GM23248 (cell line): ENCODE measurements around the gene SEC22A. TPM values are rescaled to one million over a fixed set of nuclear protein-coding genes. Genes with fewer than 3 reads are reported as not detected.
"Not testable (repeated sequence)": the region's sequence is repeated elsewhere in the genome, so short reads cannot be mapped to it uniquely, and the experiment has no call there.

Source experiments
- DNase-seq: peaks from one replicate; pipeline ENCODE4 v3.0.0-alpha.2; 2015
- H2AFZ ChIP-seq: fragments of 200-600 bp; sonication (generic); 2 replicates; pipeline ENCODE4 v1.6.1; 2016; ENCODE audit warnings: antibody characterized with exemption
- H3F3A ChIP-seq: fragments of 200-600 bp; sonication (generic); 2 replicates; pipeline ENCODE4 v1.6.1; 2016; ENCODE audit warnings: mild to moderate bottlenecking, antibody characterized with exemption, mixed run types; ENCODE audit not compliant: insufficient read depth
- H3K27ac ChIP-seq: fragments of 200-600 bp; sonication (generic); 2 replicates; pipeline ENCODE4 v1.5.1; 2016; ENCODE audit warnings: mild to moderate bottlenecking
- H3K27me3 ChIP-seq: fragments of 200-600 bp; sonication (generic); replicated peaks from 2 replicates; pipeline ENCODE4 v1.6.1; 2016; ENCODE audit warnings: mild to moderate bottlenecking; ENCODE audit not compliant: insufficient read depth
- H3K36me3 ChIP-seq: fragments of 200-600 bp; sonication (generic); 2 replicates; pipeline ENCODE4 v1.6.1; 2016; ENCODE audit warnings: low read depth, mild to moderate bottlenecking
- H3K4me1 ChIP-seq: fragments of 200-600 bp; sonication (generic); 2 replicates; pipeline ENCODE4 v1.6.1; 2016; ENCODE audit warnings: mild to moderate bottlenecking; ENCODE audit not compliant: insufficient read depth
- H3K4me2 ChIP-seq: fragments of 200-600 bp; sonication (generic); one replicate; pipeline ENCODE4 v1.6.1; 2016; ENCODE audit warnings: mild to moderate bottlenecking; ENCODE audit not compliant: unreplicated experiment
- H3K4me3 ChIP-seq: fragments of 200-600 bp; sonication (generic); 2 replicates; pipeline ENCODE4 v1.5.1; 2016; ENCODE audit warnings: mild to moderate bottlenecking
- H3K79me2 ChIP-seq: fragments of 200-600 bp; sonication (generic); 2 replicates; pipeline ENCODE4 v1.6.1; 2016; ENCODE audit warnings: mild to moderate bottlenecking; ENCODE audit not compliant: insufficient read depth
- H3K9ac ChIP-seq: fragments of 200-600 bp; sonication (generic); 2 replicates; pipeline ENCODE4 v1.6.1; 2016; ENCODE audit warnings: mild to moderate bottlenecking
- H3K9me2 ChIP-seq: fragments of 200-600 bp; sonication (generic); 2 replicates; pipeline ENCODE4 v1.6.1; 2016; ENCODE audit warnings: mixed run types, mild to moderate bottlenecking, moderate library complexity; ENCODE audit not compliant: insufficient read depth
- H3K9me3 ChIP-seq: fragments of 200-600 bp; sonication (generic); one replicate; pipeline ENCODE4 v1.6.1; 2017; ENCODE audit warnings: low read depth
- H4K20me1 ChIP-seq: fragments of 200-600 bp; sonication (generic); 2 replicates; pipeline ENCODE4 v1.6.0; 2016; ENCODE audit not compliant: insufficient read depth
- EZH2 ChIP-seq: fragments of 200-600 bp; sonication (generic); IDR thresholded peaks from 2 replicates; pipeline ENCODE4 v1.6.1; 2018; ENCODE audit warnings: antibody characterized with exemption, mild to moderate bottlenecking; ENCODE audit not compliant: insufficient read depth, poor library complexity, severe bottlenecking
- EZH2phosphoT487 ChIP-seq: fragments of 200-600 bp; sonication (generic); IDR thresholded peaks from 2 replicates; pipeline ENCODE4 v1.6.1; 2018; ENCODE audit warnings: antibody characterized with exemption, moderate library complexity, mild to moderate bottlenecking, low read depth; ENCODE audit not compliant: insufficient read depth
- whole genome bisulfite sequencing, 2 experiments: methylation state at CpG; one replicate each; pipeline ENCODE4 v1.1.6; 2015 to 2017; ENCODE audit warnings: low lambda C conversion rate in 2 of 2, low coverage in 1 of 2; ENCODE audit errors: missing lambda C conversion rate in 2 of 2; 5-methylcytosine and 5-hydroxymethylcytosine counted together
- in situ Hi-C: fragments of 300-500 bp; cut with MboI; formaldehyde crosslinking; loops from 2 replicates; pipeline ENCODE4 v1.15.0; 2020
- polyA plus RNA-seq: library from polyadenylated mRNA; unstranded; fragments of >200 nt; fragmentation: Nextera tagmentation; extraction: Ambion mirVana; gene quantifications from 2 replicates; pipeline ENCODE4 v1.2.1, GENCODE V29; 2016
- total RNA-seq: library from RNA; depleted of rRNA; stranded (reverse); fragments of >200 nt; shearing (Covaris generic); gene quantifications from 2 replicates; pipeline ENCODE4 v1.2.3, GENCODE V29; 2014

Gene SEC22A
- total and polyA plus RNA-seq, 2 experiments from 2014 or later: 35.1 to 44.5 TPM

DNA sequence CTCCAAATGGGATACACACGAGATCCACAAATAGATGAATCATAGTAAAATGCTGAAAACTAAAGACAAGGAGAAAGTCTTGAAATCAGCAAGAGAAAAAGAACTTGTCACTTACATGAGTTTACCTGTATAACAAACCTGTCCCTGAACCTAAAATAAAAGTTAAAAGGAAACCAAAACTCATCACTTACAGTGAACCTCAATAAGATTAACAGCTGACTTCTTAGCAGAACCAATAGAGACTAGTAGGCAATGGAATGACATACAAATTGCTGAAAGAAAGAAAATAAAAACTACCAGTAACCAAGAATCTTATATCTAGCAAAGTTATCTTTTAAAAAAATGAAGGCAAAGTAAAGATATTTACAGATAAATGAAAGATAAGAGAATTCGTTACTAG lies 27.4 kb downstream of the SEC22A start:
- DNase-seq: peak; percentile 7
- WGBS, 2 experiments: 100% methylated on average over 2 of the region's 2 CpGs

DNA sequence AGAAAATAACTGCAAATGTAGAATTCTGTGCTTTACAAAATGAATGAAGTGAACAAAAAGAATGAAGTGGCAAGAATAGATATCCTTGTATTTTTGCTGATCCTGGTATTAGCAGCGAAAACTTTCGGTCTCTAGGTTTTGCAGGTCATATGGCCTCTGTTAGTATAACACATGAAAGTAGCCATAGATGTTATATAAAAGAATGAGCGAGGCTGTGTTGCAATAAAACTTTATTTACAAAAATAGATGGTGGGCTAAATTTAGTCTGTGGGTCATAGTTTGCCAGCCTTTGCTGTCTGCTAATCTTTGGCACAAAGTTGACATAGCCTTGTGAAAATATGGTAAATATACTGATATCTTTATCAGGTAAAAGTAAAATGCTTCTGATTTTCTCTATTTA lies 35.2 kb downstream of the SEC22A start:
- in situ Hi-C loops: no loop called here
- H3K27me3 ChIP-seq: no peaks in the 10 kb centered on the region
- WGBS, 2 experiments: 96 to 98% methylated on average over 3 of the region's 3 CpGs

More for the DNA sequence above, 27.4 kb downstream of the SEC22A start:
- H3K9me2 ChIP-seq: no peaks in the 10 kb centered on the region
- no peaks in the 10 kb centered on the region for H3K27me3 ChIP-seq
- H3K9ac ChIP-seq: no peak overlapping the region
- in situ Hi-C loops: no loop called here
- H3K4me1 ChIP-seq: peaks cover 10% of the 10 kb centered on the region; the same call in 1 of the 2 replicates
- no peak overlapping the region for H3K4me3 ChIP-seq
- H3K79me2 ChIP-seq: peaks cover 5% of the 10 kb centered on the region; the same call in 1 of the 2 replicates
- no peaks in the 10 kb centered on the region for H3K9me3 ChIP-seq
- H3K4me2 ChIP-seq: no peak overlapping the region
- H2AFZ ChIP-seq: no peak overlapping the region
- TF ChIP-seq EZH2: no peak
- no peak for TF ChIP-seq EZH2phosphoT487
- H3K36me3 ChIP-seq: peaks cover 13% of the 10 kb centered on the region
- no peak overlapping the region for H3K27ac ChIP-seq
- 0 out of 2 replicates have a peak, but pooled peaks cover 11% of the 10 kb centered on the region for H3F3A ChIP-seq
- no peaks in the 10 kb centered on the region for H4K20me1 ChIP-seq

DNA sequence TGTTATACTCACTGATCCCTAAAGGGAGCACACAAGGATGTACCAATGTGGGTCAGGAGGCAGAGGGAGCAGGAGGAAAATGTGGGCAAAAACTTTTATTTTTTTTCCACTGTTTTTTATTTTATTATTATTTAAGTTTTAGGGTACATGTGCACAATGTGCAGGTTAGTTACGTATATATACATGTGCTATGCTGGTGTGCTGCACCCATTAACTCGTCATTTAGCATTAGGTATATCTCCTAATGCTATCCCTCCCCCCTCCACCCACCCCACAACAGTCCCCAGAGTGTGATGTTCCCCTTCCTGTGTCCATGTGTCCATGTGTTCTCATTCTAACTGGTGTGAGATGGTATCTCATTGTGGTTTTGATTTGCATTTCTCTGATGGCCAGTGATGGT lies 37.4 kb downstream of the SEC22A start:
- DNase-seq, in situ Hi-C loops, H3K4me1 ChIP-seq, H2AFZ ChIP-seq, H3K27me3 ChIP-seq, H3K36me3 ChIP-seq, H3K27ac ChIP-seq, H3K9ac ChIP-seq, H3K9me3 ChIP-seq, H3K9me2 ChIP-seq, H3K4me3 ChIP-seq, H3F3A ChIP-seq, H3K4me2 ChIP-seq, H3K79me2 ChIP-seq, H4K20me1 ChIP-seq: not testable (repeated sequence)
- WGBS, 2 experiments: 98 to 100% methylated on average over 2 of the region's 2 CpGs

More for the DNA sequence above, 35.2 kb downstream of the SEC22A start:
- TF ChIP-seq EZH2 (no peak), EZH2phosphoT487 (no peak)
- no peak for DNase-seq
- Histone ChIP-seq H3K36me3 (0 out of 2 replicates have a peak, but pooled peaks cover 5% of the 10 kb centered on the region), H3K4me2 (no peak overlapping the region), H2AFZ (no peak overlapping the region), H3K79me2 (no peaks in the 10 kb centered on the region), H3K9me3 (no peaks in the 10 kb centered on the region), H3K27ac (no peak overlapping the region), H3F3A (no peaks in the 10 kb centered on the region), H3K4me3 (no peak overlapping the region), H3K9me2 (no peaks in the 10 kb centered on the region), H4K20me1 (no peaks in the 10 kb centered on the region), H3K4me1 (no peaks in the 10 kb centered on the region), H3K9ac (no peak overlapping the region)

DNA sequence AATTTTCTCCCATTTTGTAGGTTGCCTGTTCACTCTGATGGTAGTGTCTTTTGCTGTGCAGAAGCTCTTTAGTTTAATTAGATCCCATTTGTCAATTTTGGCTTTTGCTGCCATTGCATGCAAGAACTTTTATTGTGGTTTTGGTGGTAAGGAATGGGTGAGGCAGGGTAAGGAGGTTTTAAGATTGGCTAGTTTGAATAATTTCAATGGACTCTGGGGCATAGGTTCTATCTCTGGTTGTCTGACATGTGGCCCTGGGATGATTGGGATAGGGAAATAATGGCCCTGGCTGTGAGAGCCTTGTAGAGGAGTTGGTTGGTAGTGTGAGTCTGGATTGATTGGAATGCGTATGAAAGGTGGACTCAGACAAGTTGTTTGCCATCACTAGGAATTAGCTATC lies 38.0 kb downstream of the SEC22A start:
- Histone ChIP-seq H3K9me2 (no peaks in the 10 kb centered on the region), H3K9me3 (no peaks in the 10 kb centered on the region), H2AFZ (no peak overlapping the region), H3K79me2 (no peaks in the 10 kb centered on the region), H3K4me2 (no peak overlapping the region), H3K9ac (no peak overlapping the region), H4K20me1 (no peaks in the 10 kb centered on the region), H3K27ac (no peak overlapping the region), H3K4me3 (no peak overlapping the region), H3K27me3 (no peaks in the 10 kb centered on the region), H3K4me1 (no peaks in the 10 kb centered on the region), H3F3A (no peaks in the 10 kb centered on the region), H3K36me3 (no peaks in the 10 kb centered on the region)
- 94 to 100% methylated on average over 1 of the region's 1 CpG for WGBS, 2 experiments
- no peak for DNase-seq
- in situ Hi-C loops: no loop called here
- TF ChIP-seq EZH2: no peak
- TF ChIP-seq EZH2phosphoT487: no peak

DNA sequence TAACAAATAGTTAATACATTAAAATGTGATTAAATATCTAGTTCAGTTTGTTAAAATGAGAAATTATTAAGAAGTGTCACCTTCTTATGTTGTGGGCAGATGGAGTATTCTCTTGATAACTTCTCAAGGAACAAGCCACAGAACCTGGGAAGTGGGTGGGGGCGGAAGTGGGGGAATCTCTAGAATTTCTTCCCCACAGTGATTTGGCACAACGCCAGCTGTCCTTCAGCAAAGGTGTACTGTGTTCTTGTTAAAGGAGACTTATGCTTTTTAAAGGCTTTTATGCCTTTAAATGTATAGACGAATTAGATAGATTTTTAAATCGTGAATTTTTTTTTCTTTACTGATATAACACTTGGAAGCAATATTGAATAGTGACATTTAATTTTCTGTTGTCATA lies 42.4 kb downstream of the SEC22A start:
- Histone ChIP-seq H3K4me2 (no peak overlapping the region), H3F3A (no peaks in the 10 kb centered on the region), H3K4me3 (no peak overlapping the region), H3K9me2 (no peaks in the 10 kb centered on the region), H3K36me3 (no peaks in the 10 kb centered on the region; the same call in 1 of the 2 replicates), H3K27me3 (no peaks in the 10 kb centered on the region), H3K9me3 (no peaks in the 10 kb centered on the region), H3K79me2 (no peaks in the 10 kb centered on the region), H3K27ac (no peak overlapping the region), H3K9ac (no peak overlapping the region), H3K4me1 (no peaks in the 10 kb centered on the region), H2AFZ (no peak overlapping the region), H4K20me1 (no peaks in the 10 kb centered on the region)
- DNase-seq: no peak
- in situ Hi-C loops: no loop called here
- TF ChIP-seq EZH2 (no peak), EZH2phosphoT487 (no peak)
- WGBS, 2 experiments: 64 to 65% methylated on average over 4 of the region's 4 CpGs
